GM12878 (cell line): ENCODE results near the gene FAM20B.

Experiments used
- EGR1 ChIP-seq, 2 experiments: IDR thresholded peaks; 1 replicate in 1 of 2; 2 replicates in 1 of 2; pipeline ENCODE4 v1.6.1; 2011 to 2012; ENCODE audit warnings: low read depth in 2 of 2, low read length in 2 of 2, borderline replicate concordance in 1 of 2, mild to moderate bottlenecking in 1 of 2, moderate library complexity in 1 of 2
- ESRRA ChIP-seq: IDR thresholded peaks from 2 replicates; pipeline ENCODE4 v1.6.1; 2012; ENCODE audit warnings: mild to moderate bottlenecking, low read length, improper control_type of control experiment
- EZH2 ChIP-seq: IDR thresholded peaks from 2 replicates; pipeline ENCODE4 v1.6.1; 2012; ENCODE audit warnings: low read depth, mild to moderate bottlenecking, control low read depth, inconsistent platforms, low read length, borderline replicate concordance; ENCODE audit not compliant: control insufficient read depth
- PAX8 ChIP-seq: fragments of 450-650 bp; IDR thresholded peaks from 2 replicates; pipeline ENCODE4 v1.6.1; 2017; ENCODE audit warnings: mild to moderate bottlenecking, moderate library complexity
- POLR2AphosphoS5 ChIP-seq: IDR thresholded peaks from 2 replicates; pipeline ENCODE4 v1.6.1; 2011; ENCODE audit warnings: mild to moderate bottlenecking, low read length, inconsistent platforms
- SRF ChIP-seq, 2 experiments: IDR thresholded peaks; 2 replicates each; pipeline ENCODE4 v1.6.1; 2011; ENCODE audit warnings: low read depth in 2 of 2, low read length in 2 of 2, mild to moderate bottlenecking in 1 of 2, moderate library complexity in 1 of 2
- SUZ12 ChIP-seq: fragments of 200-600 bp; sonication (generic); IDR thresholded peaks from one replicate; pipeline ENCODE4 v1.6.1; 2018; ENCODE audit warnings: antibody characterized with exemption, mild to moderate bottlenecking; ENCODE audit not compliant: unreplicated experiment
- TF ChIP-seq, protein P1 (sequence below), 3 experiments: IDR thresholded peaks in 2 of 3; conservative IDR thresholded peaks in 1 of 3; 2 replicates each; pipeline ENCODE4 v1.5.1; 2011; ENCODE audit warnings: low read depth in 3 of 3, low read length in 3 of 3, mild to moderate bottlenecking in 3 of 3, control low read depth in 2 of 3, moderate library complexity in 2 of 3, inconsistent platforms in 1 of 3, mixed read lengths in 1 of 3; ENCODE audit not compliant: control insufficient read depth in 2 of 3, insufficient read depth in 1 of 3; ENCODE audit errors: extremely low read depth in 1 of 3
- TF ChIP-seq, protein P2 (sequence below): IDR thresholded peaks from 2 replicates; pipeline ENCODE4 v1.6.1; 2012; ENCODE audit warnings: low read length, inconsistent platforms
- TF ChIP-seq, protein P3 (sequence below): IDR thresholded peaks from 2 replicates; pipeline ENCODE4 v1.6.1; 2012; ENCODE audit warnings: low read depth, low read length, improper control_type of control experiment

DNA sequence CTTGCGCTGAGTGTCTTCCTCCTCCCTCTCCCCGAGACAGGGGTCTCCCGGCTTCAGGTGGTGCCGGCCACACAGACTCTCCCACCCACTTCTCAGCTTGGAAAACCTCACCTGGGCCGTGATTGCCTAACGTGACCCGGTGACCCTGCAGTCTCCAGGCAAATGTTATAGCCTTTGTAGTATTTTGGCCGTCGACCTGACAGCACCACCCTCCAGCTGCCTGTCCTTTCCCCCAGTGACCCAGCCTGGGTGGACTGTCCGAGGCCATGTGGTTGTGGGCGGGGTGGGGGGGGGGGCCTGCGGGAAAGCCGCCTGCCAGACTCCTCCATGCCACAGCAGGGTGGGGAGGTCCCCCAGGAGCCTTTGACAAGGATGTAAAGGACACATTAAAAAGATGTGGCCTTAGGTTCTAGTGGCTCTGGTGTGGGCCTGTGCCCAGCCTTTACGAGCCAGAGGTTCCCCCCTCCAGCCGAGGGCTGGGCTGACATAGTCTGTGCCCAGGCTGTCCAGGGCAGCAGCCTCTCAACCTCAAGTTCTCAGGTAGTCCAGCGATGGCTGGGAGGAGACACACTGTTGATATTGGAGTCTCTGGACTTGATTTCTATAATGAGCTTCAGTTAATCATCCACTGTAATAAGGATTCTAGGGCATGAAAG, 64.3 kb downstream of the FAM20B start:
- TF ChIP-seq EZH2 (no peak), ESRRA (no peak), SUZ12 (no peak), PAX8 (no peak), POLR2AphosphoS5 (no peak), EGR1 (IDR thresholded peaks at IDR 0.05; ENCODE audit: borderline replicate concordance in 1 of 2, low read depth in 2 of 2, low read length in 2 of 2) (no peak), SRF (IDR thresholded peaks at IDR 0.05; ENCODE audit: low read depth in 2 of 2, low read length in 2 of 2) (no peak)
- TF ChIP-seq, protein P1, sequence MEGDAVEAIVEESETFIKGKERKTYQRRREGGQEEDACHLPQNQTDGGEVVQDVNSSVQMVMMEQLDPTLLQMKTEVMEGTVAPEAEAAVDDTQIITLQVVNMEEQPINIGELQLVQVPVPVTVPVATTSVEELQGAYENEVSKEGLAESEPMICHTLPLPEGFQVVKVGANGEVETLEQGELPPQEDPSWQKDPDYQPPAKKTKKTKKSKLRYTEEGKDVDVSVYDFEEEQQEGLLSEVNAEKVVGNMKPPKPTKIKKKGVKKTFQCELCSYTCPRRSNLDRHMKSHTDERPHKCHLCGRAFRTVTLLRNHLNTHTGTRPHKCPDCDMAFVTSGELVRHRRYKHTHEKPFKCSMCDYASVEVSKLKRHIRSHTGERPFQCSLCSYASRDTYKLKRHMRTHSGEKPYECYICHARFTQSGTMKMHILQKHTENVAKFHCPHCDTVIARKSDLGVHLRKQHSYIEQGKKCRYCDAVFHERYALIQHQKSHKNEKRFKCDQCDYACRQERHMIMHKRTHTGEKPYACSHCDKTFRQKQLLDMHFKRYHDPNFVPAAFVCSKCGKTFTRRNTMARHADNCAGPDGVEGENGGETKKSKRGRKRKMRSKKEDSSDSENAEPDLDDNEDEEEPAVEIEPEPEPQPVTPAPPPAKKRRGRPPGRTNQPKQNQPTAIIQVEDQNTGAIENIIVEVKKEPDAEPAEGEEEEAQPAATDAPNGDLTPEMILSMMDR (IDR thresholded peaks at IDR 0.05 in 2 of 3, conservative IDR thresholded peaks at IDR 0.05 in 1 of 3; ENCODE audit: control insufficient read depth in 2 of 3, extremely low read depth in 1 of 3, insufficient read depth in 1 of 3, low read depth in 3 of 3, low read length in 3 of 3), result no peak
- TF ChIP-seq, protein P2, sequence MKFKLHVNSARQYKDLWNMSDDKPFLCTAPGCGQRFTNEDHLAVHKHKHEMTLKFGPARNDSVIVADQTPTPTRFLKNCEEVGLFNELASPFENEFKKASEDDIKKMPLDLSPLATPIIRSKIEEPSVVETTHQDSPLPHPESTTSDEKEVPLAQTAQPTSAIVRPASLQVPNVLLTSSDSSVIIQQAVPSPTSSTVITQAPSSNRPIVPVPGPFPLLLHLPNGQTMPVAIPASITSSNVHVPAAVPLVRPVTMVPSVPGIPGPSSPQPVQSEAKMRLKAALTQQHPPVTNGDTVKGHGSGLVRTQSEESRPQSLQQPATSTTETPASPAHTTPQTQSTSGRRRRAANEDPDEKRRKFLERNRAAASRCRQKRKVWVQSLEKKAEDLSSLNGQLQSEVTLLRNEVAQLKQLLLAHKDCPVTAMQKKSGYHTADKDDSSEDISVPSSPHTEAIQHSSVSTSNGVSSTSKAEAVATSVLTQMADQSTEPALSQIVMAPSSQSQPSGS, result no peak
- TF ChIP-seq, protein P3, sequence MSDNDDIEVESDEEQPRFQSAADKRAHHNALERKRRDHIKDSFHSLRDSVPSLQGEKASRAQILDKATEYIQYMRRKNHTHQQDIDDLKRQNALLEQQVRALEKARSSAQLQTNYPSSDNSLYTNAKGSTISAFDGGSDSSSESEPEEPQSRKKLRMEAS, result no peak
